ENCODE data around the gene MYMX. TPM values are rescaled to one million over a fixed set of nuclear protein-coding genes. Genes with fewer than 3 reads are reported as not detected.

The MYMX gene
- polyA plus RNA-seq, 2 of the 4 experiments (the other 2 are of a cell fraction), result not detected

- TF ChIP-seq CBX8 (IDR thresholded peaks at IDR 0.05), result no peak
- TF ChIP-seq, protein P1, sequence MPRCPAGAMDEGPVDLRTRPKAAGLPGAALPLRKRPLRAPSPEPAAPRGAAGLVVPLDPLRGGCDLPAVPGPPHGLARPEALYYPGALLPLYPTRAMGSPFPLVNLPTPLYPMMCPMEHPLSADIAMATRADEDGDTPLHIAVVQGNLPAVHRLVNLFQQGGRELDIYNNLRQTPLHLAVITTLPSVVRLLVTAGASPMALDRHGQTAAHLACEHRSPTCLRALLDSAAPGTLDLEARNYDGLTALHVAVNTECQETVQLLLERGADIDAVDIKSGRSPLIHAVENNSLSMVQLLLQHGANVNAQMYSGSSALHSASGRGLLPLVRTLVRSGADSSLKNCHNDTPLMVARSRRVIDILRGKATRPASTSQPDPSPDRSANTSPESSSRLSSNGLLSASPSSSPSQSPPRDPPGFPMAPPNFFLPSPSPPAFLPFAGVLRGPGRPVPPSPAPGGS (IDR thresholded peaks at IDR 0.05), result no peak
Measured at GRCh38 chr6:44250067-44250717, 33.5 kb downstream of the MYMX start (continued).

GRCh38 chr6:44250718-44251123 lies 34.0 kb downstream of the MYMX start:
- WGBS (ENCODE audit: missing lambda C conversion rate), result 78% methylated on average over 3 of the region's 3 CpGs
- H3K9me3 ChIP-seq, result no peaks in the 10 kb centered on the region
- ChIA-PET POLR2A (no interaction called here), CTCF (interaction anchor here (0.8 to 2.3 kb wide), 5 partner anchors 8 to 154 kb away, joined by 3 to 10 read pairs (median 7); no protein-coding TSS in a partner anchor)
- TF ChIP-seq JUN (IDR thresholded peaks at IDR 0.05) (no peak), CHD2 (IDR thresholded peaks at IDR 0.05; ENCODE audit: low read length, partially characterized antibody) (no peak), EHF (CRISPR knock-in tag; IDR thresholded peaks at IDR 0.05) (no peak), TFCP2L1 (CRISPR knock-in tag; IDR thresholded peaks at IDR 0.05) (no peak), ZC3H11A (IDR thresholded peaks at IDR 0.05) (no peak), RCOR1 (IDR thresholded peaks at IDR 0.05; ENCODE audit: low read depth, low read length) (no peak), POLR2AphosphoS2 (conservative IDR thresholded peaks at IDR 0.05; ENCODE audit: low read length) (no peak), GATA3 (IDR thresholded peaks at IDR 0.05; ENCODE audit: borderline replicate concordance) (no peak), FOXS1 (CRISPR knock-in tag; IDR thresholded peaks at IDR 0.05) (no peak), EP300 (IDR thresholded peaks at IDR 0.05) (no peak), POLR2A (IDR thresholded peaks at IDR 0.05; ENCODE audit: low read length) (no peak), E2F6 (IDR thresholded peaks at IDR 0.05; ENCODE audit: borderline replicate concordance, low read depth) (no peak), HDAC2 (IDR thresholded peaks at IDR 0.05) (no peak), MAZ (IDR thresholded peaks at IDR 0.05; ENCODE audit: borderline replicate concordance, low read depth, low read length) (no peak), MAX (IDR thresholded peaks at IDR 0.05) (no peak), FOSL2 (IDR thresholded peaks at IDR 0.05) (no peak), FOSL2 (CRISPR knock-in tag; IDR thresholded peaks at IDR 0.05) (no peak)
- TF ChIP-seq, protein P2, sequence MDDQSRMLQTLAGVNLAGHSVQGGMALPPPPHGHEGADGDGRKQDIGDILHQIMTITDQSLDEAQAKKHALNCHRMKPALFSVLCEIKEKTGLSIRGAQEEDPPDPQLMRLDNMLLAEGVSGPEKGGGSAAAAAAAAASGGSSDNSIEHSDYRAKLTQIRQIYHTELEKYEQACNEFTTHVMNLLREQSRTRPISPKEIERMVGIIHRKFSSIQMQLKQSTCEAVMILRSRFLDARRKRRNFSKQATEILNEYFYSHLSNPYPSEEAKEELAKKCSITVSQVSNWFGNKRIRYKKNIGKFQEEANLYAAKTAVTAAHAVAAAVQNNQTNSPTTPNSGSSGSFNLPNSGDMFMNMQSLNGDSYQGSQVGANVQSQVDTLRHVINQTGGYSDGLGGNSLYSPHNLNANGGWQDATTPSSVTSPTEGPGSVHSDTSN (IDR thresholded peaks at IDR 0.05), result no peak
- FAIRE-seq (no peak), ATAC-seq (no peak), DNase-seq (ENCODE audit: low read depth in 1 of 2, low spot score in 1 of 2) (no peak)
- H3K27ac ChIP-seq, result no peak overlapping the region
- H3K4me1 ChIP-seq, result peaks cover 49% of the 10 kb centered on the region
- H3K4me2 ChIP-seq, result peak overlapping the region; percentile 99
- H3K4me3 ChIP-seq, result peak overlapping the region; percentile 90; the same call in 1 of the 3 replicates

- POLR2A ChIA-PET, result no interaction called here
- ATAC-seq (no peak), FAIRE-seq (no peak), DNase-seq (ENCODE audit: low read depth in 1 of 2, low spot score in 1 of 2) (no peak)
- Histone ChIP-seq H3K4me3 (0 out of 3 replicates have a peak overlapping the region, but pooled peaks have one; percentile 12), H3K27ac (no peak overlapping the region), H3K4me2 (peak overlapping the region; percentile 99; the same call in 2 of the 3 replicates), H3K4me1 (peaks cover 56% of the 10 kb centered on the region), H3K9me3 (no peaks in the 10 kb centered on the region)
- TF ChIP-seq RFX5 (IDR thresholded peaks at IDR 0.05) (no peak), FOSL2 (IDR thresholded peaks at IDR 0.05) (no peak), FOSL2 (CRISPR knock-in tag; IDR thresholded peaks at IDR 0.05) (no peak), ZFP36 (IDR thresholded peaks at IDR 0.05; ENCODE audit: borderline replicate concordance, partially characterized antibody) (no peak), EHF (CRISPR knock-in tag; IDR thresholded peaks at IDR 0.05) (no peak), JUNB (IDR thresholded peaks at IDR 0.05) (no peak), RCOR1 (IDR thresholded peaks at IDR 0.05; ENCODE audit: low read depth, low read length) (no peak), HMGXB4 (CRISPR knock-in tag; IDR thresholded peaks at IDR 0.05; ENCODE audit: borderline replicate concordance) (no peak), RNF2 (IDR thresholded peaks at IDR 0.05; ENCODE audit: borderline replicate concordance, low read depth) (no peak)
- CTCF ChIA-PET, result interaction anchor here (0.8 to 2.3 kb wide), 6 partner anchors 9 to 155 kb away, joined by 3 to 10 read pairs (median 6); no protein-coding TSS in a partner anchor
- 85% methylated on average over 14 of the region's 14 CpGs for WGBS (ENCODE audit: missing lambda C conversion rate)
Measured at GRCh38 chr6:44251576-44252524, 35.1 kb downstream of the MYMX start.

Measured in A549 (cell line).